SK-N-MC (cell line): ENCODE data around the gene KRTAP13-4.
A peak's percentile ranks its signal among the peaks of the same experiment; 100 is the strongest.

ENCODE experiments used
- DNase-seq: peaks from one replicate; pipeline ENCODE4 v3.0.0-alpha.2; 2011; ENCODE audit warnings: low read depth, low spot score
- H3K27ac ChIP-seq: fragments of 200-600 bp; sonication (generic); 2 replicates; pipeline ENCODE4 v1.5.1; 2016; ENCODE audit warnings: mixed run types
- H3K36me3 ChIP-seq: fragments of 200-600 bp; sonication (generic); 2 replicates; pipeline ENCODE4 v1.6.1; 2017; ENCODE audit warnings: antibody characterized with exemption, low read length, mixed read lengths; ENCODE audit not compliant: insufficient read depth
- H3K4me3 ChIP-seq: fragments of 200-600 bp; sonication (generic); 2 replicates; pipeline ENCODE4 v1.5.1; 2016
- H3K9ac ChIP-seq: fragments of 200-600 bp; sonication (generic); 2 replicates; pipeline ENCODE4 v1.8.0; 2017; ENCODE audit warnings: mixed run types, mixed read lengths; ENCODE audit not compliant: insufficient read length
- H3K9me3 ChIP-seq: fragments of 200-600 bp; sonication (generic); 2 replicates; pipeline ENCODE4 v1.6.1; 2017; ENCODE audit warnings: low read depth, mild to moderate bottlenecking, antibody characterized with exemption, low read length, moderate library complexity, mixed read lengths
- EZH2 ChIP-seq: fragments of 200-600 bp; sonication (generic); IDR thresholded peaks from one replicate; pipeline ENCODE4 v1.6.1; 2017; ENCODE audit warnings: antibody characterized with exemption
- FOXP2 ChIP-seq: optimal IDR thresholded peaks from 2 replicates; pipeline ENCODE3; 2011; ENCODE audit warnings: mild to moderate bottlenecking, moderate library complexity; ENCODE audit not compliant: insufficient read depth; ENCODE audit errors: extremely low read length, control extremely low read depth
- POLR2AphosphoS5 ChIP-seq: IDR thresholded peaks from 2 replicates; pipeline ENCODE4 v1.6.1; 2012; ENCODE audit warnings: mild to moderate bottlenecking, low read depth, low read length, borderline replicate concordance

The KRTAP13-4 gene

GRCh38 chr21:30430170-30430655, at the start of gene KRTAP13-4:
KRTAP13-4 (plus strand) TSS chr21:30430220; CDS start chr21:30430276, 56 bp downstream.
- no peak for DNase-seq

DNA sequence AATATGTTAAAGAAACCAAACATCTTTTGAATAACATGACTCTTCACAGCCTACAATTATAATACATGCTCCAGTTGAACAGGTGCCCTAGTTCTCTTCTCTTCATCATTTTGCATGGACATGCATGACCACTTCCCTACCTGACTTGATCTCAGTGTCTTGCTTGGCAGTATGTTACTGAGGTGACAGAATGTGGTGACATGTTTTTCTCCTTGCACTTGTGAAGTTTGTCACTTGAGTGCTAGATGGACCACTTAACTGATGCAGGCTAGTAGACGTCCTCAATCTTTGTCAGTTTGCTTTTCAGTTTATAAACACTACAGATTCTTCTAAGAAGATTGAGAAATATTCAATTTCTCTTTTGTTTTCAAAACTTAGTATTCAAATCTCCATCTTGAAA, 47.8 kb upstream of the KRTAP13-4 start:
- no peaks in the 10 kb centered on the region for H3K36me3 ChIP-seq
- H3K27ac ChIP-seq: no peak overlapping the region
- H3K9ac ChIP-seq: no peak overlapping the region
- H3K4me3 ChIP-seq: no peak overlapping the region
- DNase-seq: no peak
- H3K9me3 ChIP-seq: no peaks in the 10 kb centered on the region
- TF ChIP-seq POLR2AphosphoS5 (no peak), EZH2 (no peak), FOXP2 (no peak)

More at GRCh38 chr21:30430170-30430655, at the start of gene KRTAP13-4:
- Histone ChIP-seq H3K27ac (no peak within 1 kb of the TSS), H3K9me3 (no peaks in the 10 kb centered on the region), H3K36me3 (no peaks in the 10 kb centered on the region), H3K9ac (no peak within 1 kb of the TSS), H3K4me3 (no peak within 1 kb of the TSS)
- TF ChIP-seq EZH2 (no peak), POLR2AphosphoS5 (no peak), FOXP2 (no peak)

- H3K27ac ChIP-seq: no peak overlapping the region
- no peaks in the 10 kb centered on the region for H3K36me3 ChIP-seq
- H3K9me3 ChIP-seq: no peaks in the 10 kb centered on the region
- TF ChIP-seq FOXP2: no peak
- TF ChIP-seq EZH2: no peak
- TF ChIP-seq POLR2AphosphoS5: no peak
- DNase-seq: no peak
- H3K4me3 ChIP-seq: no peak overlapping the region
- H3K9ac ChIP-seq: no peak overlapping the region
These were observed 38.5 kb upstream of the KRTAP13-4 start for GRCh38 chr21:30391492-30392025.

GRCh38 chr21:30395731-30396130, 34.3 kb upstream of the KRTAP13-4 start, which contains the start of gene KRTAP13-1:
KRTAP13-1 (plus strand) TSS chr21:30396031; CDS start chr21:30396087, 56 bp downstream.
- H3K9me3 ChIP-seq: no peaks in the 10 kb centered on the region
- no peak for DNase-seq
- H3K9ac ChIP-seq: no peak within 1 kb of the TSS
- TF ChIP-seq FOXP2: no peak
- no peak for TF ChIP-seq POLR2AphosphoS5
- no peaks in the 10 kb centered on the region for H3K36me3 ChIP-seq
- no peak within 1 kb of the TSS for H3K4me3 ChIP-seq
- H3K27ac ChIP-seq: no peak within 1 kb of the TSS

- TF ChIP-seq FOXP2: no peak
- no peak for TF ChIP-seq POLR2AphosphoS5
- H3K27ac ChIP-seq: no peak overlapping the region
- DNase-seq: peak; percentile 10
These were observed 21.1 kb upstream of the KRTAP13-4 start for GRCh38 chr21:30408782-30409494.

DNA sequence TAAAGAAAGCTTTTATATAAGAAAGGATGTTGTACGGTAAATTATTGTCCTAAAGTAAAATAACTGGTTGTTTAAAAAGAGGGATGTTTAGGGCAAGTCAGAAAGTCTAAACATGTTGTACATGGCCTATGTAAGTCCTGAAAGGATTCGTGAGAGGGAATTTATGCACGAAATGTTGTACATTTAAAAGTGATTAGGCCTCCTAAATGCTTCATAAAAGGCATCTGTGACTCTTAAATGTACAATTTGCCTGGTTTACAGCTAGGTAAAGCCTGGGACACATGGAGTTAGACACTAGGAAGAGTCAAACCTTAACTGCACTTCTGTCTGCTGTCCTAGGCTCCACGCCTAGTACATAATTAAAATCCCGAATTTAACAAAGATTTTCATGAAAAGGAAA, 14.0 kb upstream of the KRTAP13-4 start:
- Histone ChIP-seq H3K36me3 (no peaks in the 10 kb centered on the region), H3K9me3 (0 out of 2 replicates have a peak, but pooled peaks cover 3% of the 10 kb centered on the region), H3K9ac (no peak overlapping the region), H3K27ac (no peak overlapping the region), H3K4me3 (no peak overlapping the region)
- no peak for TF ChIP-seq FOXP2
- no peak for TF ChIP-seq EZH2
- TF ChIP-seq POLR2AphosphoS5: no peak
- no peak for DNase-seq

More at GRCh38 chr21:30408782-30409494, 21.1 kb upstream of the KRTAP13-4 start:
- H3K9ac ChIP-seq: no peak overlapping the region
- H3K36me3 ChIP-seq: no peaks in the 10 kb centered on the region
- H3K9me3 ChIP-seq: no peaks in the 10 kb centered on the region
- H3K4me3 ChIP-seq: peak overlapping the region; percentile 58

GRCh38 chr21:30425826-30426225, 4.2 kb upstream of the KRTAP13-4 start, which contains the start of gene KRTAP13-3:
KRTAP13-3 (minus strand) TSS chr21:30425926; CDS start chr21:30425912, 14 bp downstream.
- Histone ChIP-seq H3K9me3 (no peaks in the 10 kb centered on the region), H3K27ac (no peak within 1 kb of the TSS), H3K36me3 (no peaks in the 10 kb centered on the region), H3K9ac (no peak within 1 kb of the TSS), H3K4me3 (no peak within 1 kb of the TSS)
- DNase-seq: no peak
- TF ChIP-seq POLR2AphosphoS5 (no peak), FOXP2 (no peak), EZH2 (no peak)

- H3K27ac ChIP-seq: no peak overlapping the region
- H3K9ac ChIP-seq: no peak overlapping the region
- DNase-seq: no peak
- no peaks in the 10 kb centered on the region for H3K9me3 ChIP-seq
- H3K36me3 ChIP-seq: no peaks in the 10 kb centered on the region
- no peak overlapping the region for H3K4me3 ChIP-seq
- TF ChIP-seq POLR2AphosphoS5 (no peak), FOXP2 (no peak), EZH2 (no peak)
These were observed 3.3 kb upstream of the KRTAP13-4 start for GRCh38 chr21:30426731-30427130.

DNA sequence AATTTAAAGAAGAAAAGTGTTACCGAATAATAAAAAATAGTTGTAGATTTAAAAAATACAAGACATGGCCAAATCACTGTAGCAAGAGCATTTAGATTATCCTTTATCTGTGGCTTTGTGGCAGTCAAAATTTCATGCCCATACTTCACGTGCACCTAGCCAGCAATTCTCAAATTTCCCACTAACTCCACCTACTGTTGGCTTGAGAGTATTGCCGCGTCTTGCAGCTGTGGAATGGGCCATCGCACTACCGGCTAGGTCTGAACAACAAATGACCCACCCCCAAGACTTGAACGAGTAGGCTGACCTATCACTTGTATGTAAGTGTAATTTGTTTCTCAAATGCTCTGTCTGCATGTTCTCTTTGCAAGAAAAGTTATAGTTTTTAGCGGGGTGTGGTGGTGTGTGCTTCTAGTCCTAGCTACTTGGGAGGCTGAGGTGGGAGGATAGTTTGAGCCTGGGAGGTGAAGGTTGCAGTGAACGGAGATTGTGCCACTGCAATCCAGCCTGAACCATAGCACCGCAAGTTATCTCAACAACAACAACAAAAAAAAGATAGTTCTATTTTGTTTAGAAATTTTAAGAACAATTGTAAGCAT, 4.1 kb downstream of the KRTAP13-4 start:
- DNase-seq: peak; percentile 6
- TF ChIP-seq POLR2AphosphoS5: no peak
- no peak for TF ChIP-seq FOXP2
- TF ChIP-seq EZH2: no peak
- Histone ChIP-seq H3K4me3 (no peak overlapping the region), H3K27ac (no peak overlapping the region), H3K9ac (no peak overlapping the region), H3K36me3 (no peaks in the 10 kb centered on the region), H3K9me3 (no peaks in the 10 kb centered on the region)
